Liver (tissue), 9 donors: ENCODE results near the gene ZNF331. TPM values are rescaled to one million over a fixed set of nuclear protein-coding genes. Genes with fewer than 3 reads are reported as not detected.

Experiments used
- DNase-seq: peaks from one replicate; pipeline ENCODE4 v3.0.0-alpha.2; 2017; ENCODE audit warnings: low spot score
- H3K27ac ChIP-seq, 2 donors: one replicate each; pipeline ENCODE4 v1.7.0; 2013; ENCODE audit warnings: inconsistent platforms in 2 of 2, low read length in 2 of 2, control low read depth in 1 of 2, low read depth in 1 of 2, mild to moderate bottlenecking in 1 of 2
- H3K27me3 ChIP-seq, 4 donors: one replicate each; pipeline versions ENCODE4 v1.6.1 to v1.7.0; 2013; ENCODE audit warnings: low read length in 3 of 4, inconsistent platforms in 1 of 4, mild to moderate bottlenecking in 1 of 4, moderate library complexity in 1 of 4; ENCODE audit not compliant: control insufficient read depth in 4 of 4, insufficient read depth in 4 of 4
- H3K36me3 ChIP-seq, 4 donors: one replicate each; pipeline versions ENCODE4 v1.6.1 to v1.7.0; 2013; ENCODE audit warnings: low read length in 3 of 4, mild to moderate bottlenecking in 3 of 4, low read depth in 1 of 4, moderate library complexity in 1 of 4; ENCODE audit not compliant: control insufficient read depth in 4 of 4, insufficient read depth in 3 of 4
- H3K4me1 ChIP-seq, 4 donors: one replicate each; pipeline versions ENCODE4 v1.6.1 to v1.7.0; 2013; ENCODE audit warnings: low read length in 3 of 4, mild to moderate bottlenecking in 3 of 4, moderate library complexity in 1 of 4; ENCODE audit not compliant: control insufficient read depth in 4 of 4, insufficient read depth in 4 of 4
- H3K4me3 ChIP-seq, 3 donors: one replicate each; pipeline versions ENCODE4 v1.6.1 to v1.7.0; 2013; ENCODE audit warnings: low read length in 3 of 3, control low read depth in 1 of 3, low read depth in 1 of 3, mild to moderate bottlenecking in 1 of 3
- H3K9ac ChIP-seq, 2 donors: one replicate each; pipeline ENCODE4 v1.7.0; 2013; ENCODE audit warnings: low read length in 2 of 2, mild to moderate bottlenecking in 2 of 2, moderate library complexity in 2 of 2, control low read depth in 1 of 2, low read depth in 1 of 2
- H3K9me3 ChIP-seq, 4 donors: one replicate each; pipeline versions ENCODE4 v1.6.1 to v1.7.0; 2013; ENCODE audit warnings: low read length in 3 of 4; ENCODE audit not compliant: control insufficient read depth in 4 of 4
- EGR1 ChIP-seq, 2 donors: IDR thresholded peaks; 2 replicates each; pipeline ENCODE4 v1.6.1; 2016 to 2018; ENCODE audit warnings: antibody characterized with exemption in 2 of 2, low read depth in 2 of 2
- FOXA1 ChIP-seq: IDR thresholded peaks from 2 replicates; pipeline ENCODE4 v1.6.1; 2016; ENCODE audit warnings: antibody characterized with exemption
- NR2F2 ChIP-seq: IDR thresholded peaks from 2 replicates; pipeline ENCODE4 v1.6.1; 2016; ENCODE audit warnings: antibody characterized with exemption
- RXRA ChIP-seq, 2 donors: IDR thresholded peaks; 2 replicates each; pipeline ENCODE4 v1.6.1; 2017 to 2018; ENCODE audit warnings: antibody characterized with exemption in 2 of 2, mild to moderate bottlenecking in 1 of 2
- SP1 ChIP-seq: IDR thresholded peaks from 2 replicates; pipeline ENCODE4 v1.6.1; 2018; ENCODE audit warnings: antibody characterized with exemption, mild to moderate bottlenecking
- YY1 ChIP-seq: IDR thresholded peaks from 2 replicates; pipeline ENCODE4 v1.6.1; 2016; ENCODE audit warnings: antibody characterized with exemption, mild to moderate bottlenecking
- WGBS: extraction: QIAGEN DNeasy Blood & Tissue Kit; methylation state at CpG from one replicate; pipeline ENCODE4 v1.1.7; 2013; 5-methylcytosine and 5-hydroxymethylcytosine counted together
- polyA plus RNA-seq, 2 donors: library from polyadenylated mRNA; stranded (reverse) in 1 of 2; unstranded in 1 of 2; fragments of 200-250 nt in 1 of 2; fragments of >200 nt in 1 of 2; fragmentation: Nextera tagmentation in 1 of 2; extraction: Ambion mirVana in 1 of 2; gene quantifications; one replicate each; pipeline versions ENCODE4 v1.2.1 to v1.2.3, GENCODE V29; 2013 to 2015
- total RNA-seq, 2 donors: library from RNA; depleted of rRNA; stranded (reverse); fragments of >200 nt; gene quantifications; one replicate each; pipeline ENCODE4 v1.2.3, GENCODE V29; 2014
- TF ChIP-seq, protein P1 (sequence below): IDR thresholded peaks from 2 replicates; pipeline ENCODE4 v1.6.1; 2016; ENCODE audit warnings: antibody characterized with exemption
- TF ChIP-seq, protein P2 (sequence below): IDR thresholded peaks from 2 replicates; pipeline ENCODE4 v1.6.1; 2016; ENCODE audit warnings: antibody characterized with exemption
- TF ChIP-seq, protein P3 (sequence below): IDR thresholded peaks from 2 replicates; pipeline ENCODE4 v1.6.1; 2016; ENCODE audit warnings: antibody characterized with exemption
- TF ChIP-seq, protein P4 (sequence below): IDR thresholded peaks from 2 replicates; pipeline ENCODE4 v1.6.1; 2016; ENCODE audit warnings: antibody characterized with exemption, mild to moderate bottlenecking
- TF ChIP-seq, protein P5 (sequence below): fragments of 150-350 bp; IDR thresholded peaks from 2 replicates; pipeline ENCODE4 v1.5.1; 2017; ENCODE audit warnings: improper control_type of control experiment, low read depth, low read length; ENCODE audit not compliant: missing input control
- donor health status: healthy.
- donor health status: healthy.
- donor health status: healthy.
- donor health status: healthy.
- donor health status: healthy.

The ZNF331 gene
- total and polyA plus RNA-seq, 4 donors, result 2.8 to 9.7 (median 5.7) TPM

DNA sequence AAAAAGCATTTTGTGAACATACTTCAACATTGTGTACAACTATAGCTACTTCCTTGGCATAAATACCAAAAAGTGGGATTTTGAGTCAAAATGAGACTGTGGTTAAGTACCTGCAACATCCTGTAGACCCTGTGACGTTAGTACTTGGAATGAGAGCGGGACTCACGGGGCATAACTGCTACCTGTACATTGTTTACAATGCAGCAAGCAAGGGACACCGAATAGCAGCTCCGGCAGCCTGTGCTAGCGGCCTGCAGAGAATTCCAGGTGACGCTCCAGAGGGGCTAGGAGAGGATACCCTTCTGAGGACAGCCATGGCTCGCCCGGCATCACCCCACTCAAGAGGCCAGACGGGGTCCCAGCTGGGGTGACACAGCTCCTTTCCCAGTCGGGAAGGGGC lies 824 bp upstream of the ZNF331 start:
- Histone ChIP-seq H3K9ac (no peak overlapping the region), H3K4me3 (peak overlapping the region; percentile 57 to 93 (median 65)), H3K4me1 (peaks cover 0 to 2% (median 0%) of the 10 kb centered on the region in 4 donors), H3K9me3 (peaks cover 0 to 3% (median 2%) of the 10 kb centered on the region in 4 donors), H3K36me3 (peaks cover 0 to 2% (median 0%) of the 10 kb centered on the region in 4 donors), H3K27me3 (no peaks in the 10 kb centered on the region), H3K27ac (peak overlapping the region; percentile 52 to 86)
- TF ChIP-seq, protein P1, sequence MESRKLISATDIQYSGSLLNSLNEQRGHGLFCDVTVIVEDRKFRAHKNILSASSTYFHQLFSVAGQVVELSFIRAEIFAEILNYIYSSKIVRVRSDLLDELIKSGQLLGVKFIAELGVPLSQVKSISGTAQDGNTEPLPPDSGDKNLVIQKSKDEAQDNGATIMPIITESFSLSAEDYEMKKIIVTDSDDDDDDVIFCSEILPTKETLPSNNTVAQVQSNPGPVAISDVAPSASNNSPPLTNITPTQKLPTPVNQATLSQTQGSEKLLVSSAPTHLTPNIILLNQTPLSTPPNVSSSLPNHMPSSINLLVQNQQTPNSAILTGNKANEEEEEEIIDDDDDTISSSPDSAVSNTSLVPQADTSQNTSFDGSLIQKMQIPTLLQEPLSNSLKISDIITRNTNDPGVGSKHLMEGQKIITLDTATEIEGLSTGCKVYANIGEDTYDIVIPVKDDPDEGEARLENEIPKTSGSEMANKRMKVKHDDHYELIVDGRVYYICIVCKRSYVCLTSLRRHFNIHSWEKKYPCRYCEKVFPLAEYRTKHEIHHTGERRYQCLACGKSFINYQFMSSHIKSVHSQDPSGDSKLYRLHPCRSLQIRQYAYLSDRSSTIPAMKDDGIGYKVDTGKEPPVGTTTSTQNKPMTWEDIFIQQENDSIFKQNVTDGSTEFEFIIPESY, result no peak
- TF ChIP-seq, protein P2, sequence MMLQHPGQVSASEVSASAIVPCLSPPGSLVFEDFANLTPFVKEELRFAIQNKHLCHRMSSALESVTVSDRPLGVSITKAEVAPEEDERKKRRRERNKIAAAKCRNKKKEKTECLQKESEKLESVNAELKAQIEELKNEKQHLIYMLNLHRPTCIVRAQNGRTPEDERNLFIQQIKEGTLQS, result no peak
- TF ChIP-seq SP1, result no peak
- TF ChIP-seq FOXA1, result no peak
- TF ChIP-seq RXRA (IDR thresholded peaks at IDR 0.05), result no peak
- TF ChIP-seq, protein P3, sequence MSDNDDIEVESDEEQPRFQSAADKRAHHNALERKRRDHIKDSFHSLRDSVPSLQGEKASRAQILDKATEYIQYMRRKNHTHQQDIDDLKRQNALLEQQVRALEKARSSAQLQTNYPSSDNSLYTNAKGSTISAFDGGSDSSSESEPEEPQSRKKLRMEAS, result no peak
- DNase-seq, result no peak
- 55% methylated on average over 11 of the region's 11 CpGs for WGBS

DNA sequence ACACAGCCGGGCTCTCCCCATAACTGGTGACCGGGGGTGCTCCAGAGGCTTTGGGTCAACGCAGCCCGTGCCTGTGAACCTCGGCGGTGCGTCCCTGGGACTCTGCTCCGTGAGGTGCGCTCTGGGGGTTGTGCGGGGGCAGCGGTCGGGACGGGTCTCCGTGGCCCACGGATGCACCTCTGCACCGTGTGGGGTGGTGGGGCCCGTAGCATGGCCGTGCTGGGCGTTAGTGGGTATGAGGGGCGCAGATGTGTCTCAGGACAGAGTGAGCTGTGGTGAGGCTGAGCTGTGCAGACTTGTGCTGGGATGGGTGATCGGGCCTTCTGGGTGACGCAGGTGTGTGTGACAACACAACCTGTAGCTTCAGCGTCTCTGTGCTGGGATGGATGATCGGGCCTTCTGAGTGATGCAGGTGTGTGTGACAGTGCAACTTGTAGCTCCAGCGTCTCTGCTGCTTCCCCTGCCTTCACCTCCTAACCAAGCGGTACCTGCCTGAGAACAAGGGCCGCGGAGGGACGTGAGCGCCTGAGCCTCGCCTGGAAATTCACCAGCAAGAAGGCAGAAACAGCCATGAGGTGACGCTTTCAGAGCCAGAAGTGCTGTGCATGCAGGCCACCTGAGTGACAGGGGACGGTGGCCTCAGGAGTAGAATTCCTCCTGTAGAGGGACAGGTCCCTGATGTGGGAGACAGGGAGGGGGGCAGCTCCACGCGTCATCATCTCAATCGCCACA lies 599 bp downstream of the ZNF331 start:
- 51% methylated on average over 36 of the region's 36 CpGs for WGBS
- peak overlapping the region; percentile 52 to 86 for H3K27ac ChIP-seq
- peak overlapping the region; percentile 57 to 93 (median 65) for H3K4me3 ChIP-seq
- H3K9ac ChIP-seq, result peak overlapping the region; percentile 45 to 54
- TF ChIP-seq FOXA1 (no peak), RXRA (IDR thresholded peaks at IDR 0.05) (no peak), EGR1 (IDR thresholded peaks at IDR 0.05; ENCODE audit: low read depth in 2 of 2) (no peak), NR2F2 (no peak), YY1 (no peak)
- TF ChIP-seq, protein P2, result no peak
- TF ChIP-seq, protein P4, sequence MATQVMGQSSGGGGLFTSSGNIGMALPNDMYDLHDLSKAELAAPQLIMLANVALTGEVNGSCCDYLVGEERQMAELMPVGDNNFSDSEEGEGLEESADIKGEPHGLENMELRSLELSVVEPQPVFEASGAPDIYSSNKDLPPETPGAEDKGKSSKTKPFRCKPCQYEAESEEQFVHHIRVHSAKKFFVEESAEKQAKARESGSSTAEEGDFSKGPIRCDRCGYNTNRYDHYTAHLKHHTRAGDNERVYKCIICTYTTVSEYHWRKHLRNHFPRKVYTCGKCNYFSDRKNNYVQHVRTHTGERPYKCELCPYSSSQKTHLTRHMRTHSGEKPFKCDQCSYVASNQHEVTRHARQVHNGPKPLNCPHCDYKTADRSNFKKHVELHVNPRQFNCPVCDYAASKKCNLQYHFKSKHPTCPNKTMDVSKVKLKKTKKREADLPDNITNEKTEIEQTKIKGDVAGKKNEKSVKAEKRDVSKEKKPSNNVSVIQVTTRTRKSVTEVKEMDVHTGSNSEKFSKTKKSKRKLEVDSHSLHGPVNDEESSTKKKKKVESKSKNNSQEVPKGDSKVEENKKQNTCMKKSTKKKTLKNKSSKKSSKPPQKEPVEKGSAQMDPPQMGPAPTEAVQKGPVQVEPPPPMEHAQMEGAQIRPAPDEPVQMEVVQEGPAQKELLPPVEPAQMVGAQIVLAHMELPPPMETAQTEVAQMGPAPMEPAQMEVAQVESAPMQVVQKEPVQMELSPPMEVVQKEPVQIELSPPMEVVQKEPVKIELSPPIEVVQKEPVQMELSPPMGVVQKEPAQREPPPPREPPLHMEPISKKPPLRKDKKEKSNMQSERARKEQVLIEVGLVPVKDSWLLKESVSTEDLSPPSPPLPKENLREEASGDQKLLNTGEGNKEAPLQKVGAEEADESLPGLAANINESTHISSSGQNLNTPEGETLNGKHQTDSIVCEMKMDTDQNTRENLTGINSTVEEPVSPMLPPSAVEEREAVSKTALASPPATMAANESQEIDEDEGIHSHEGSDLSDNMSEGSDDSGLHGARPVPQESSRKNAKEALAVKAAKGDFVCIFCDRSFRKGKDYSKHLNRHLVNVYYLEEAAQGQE, result no peak
- TF ChIP-seq, protein P5, sequence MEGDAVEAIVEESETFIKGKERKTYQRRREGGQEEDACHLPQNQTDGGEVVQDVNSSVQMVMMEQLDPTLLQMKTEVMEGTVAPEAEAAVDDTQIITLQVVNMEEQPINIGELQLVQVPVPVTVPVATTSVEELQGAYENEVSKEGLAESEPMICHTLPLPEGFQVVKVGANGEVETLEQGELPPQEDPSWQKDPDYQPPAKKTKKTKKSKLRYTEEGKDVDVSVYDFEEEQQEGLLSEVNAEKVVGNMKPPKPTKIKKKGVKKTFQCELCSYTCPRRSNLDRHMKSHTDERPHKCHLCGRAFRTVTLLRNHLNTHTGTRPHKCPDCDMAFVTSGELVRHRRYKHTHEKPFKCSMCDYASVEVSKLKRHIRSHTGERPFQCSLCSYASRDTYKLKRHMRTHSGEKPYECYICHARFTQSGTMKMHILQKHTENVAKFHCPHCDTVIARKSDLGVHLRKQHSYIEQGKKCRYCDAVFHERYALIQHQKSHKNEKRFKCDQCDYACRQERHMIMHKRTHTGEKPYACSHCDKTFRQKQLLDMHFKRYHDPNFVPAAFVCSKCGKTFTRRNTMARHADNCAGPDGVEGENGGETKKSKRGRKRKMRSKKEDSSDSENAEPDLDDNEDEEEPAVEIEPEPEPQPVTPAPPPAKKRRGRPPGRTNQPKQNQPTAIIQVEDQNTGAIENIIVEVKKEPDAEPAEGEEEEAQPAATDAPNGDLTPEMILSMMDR, result no peak
- H3K36me3 ChIP-seq, result peaks cover 0 to 2% (median under 1%) of the 10 kb centered on the region in 4 donors
- peaks cover 0 to 2% (median 0%) of the 10 kb centered on the region in 4 donors for H3K4me1 ChIP-seq
- peaks cover 0 to 3% (median 2%) of the 10 kb centered on the region in 4 donors for H3K9me3 ChIP-seq
- no peaks in the 10 kb centered on the region for H3K27me3 ChIP-seq
- DNase-seq, result no peak
